ENCODE data around the gene PRKCZ. TPM values are rescaled to one million over a fixed set of nuclear protein-coding genes. Genes with fewer than 3 reads are reported as not detected.

Gene PRKCZ
- total and polyA plus RNA-seq, 9 of the 15 experiments (the other 6 are each of a cell fraction or from before 2014, with no cell fraction given), result 0.07 to 3.1 (median 1.3) TPM

DNA sequence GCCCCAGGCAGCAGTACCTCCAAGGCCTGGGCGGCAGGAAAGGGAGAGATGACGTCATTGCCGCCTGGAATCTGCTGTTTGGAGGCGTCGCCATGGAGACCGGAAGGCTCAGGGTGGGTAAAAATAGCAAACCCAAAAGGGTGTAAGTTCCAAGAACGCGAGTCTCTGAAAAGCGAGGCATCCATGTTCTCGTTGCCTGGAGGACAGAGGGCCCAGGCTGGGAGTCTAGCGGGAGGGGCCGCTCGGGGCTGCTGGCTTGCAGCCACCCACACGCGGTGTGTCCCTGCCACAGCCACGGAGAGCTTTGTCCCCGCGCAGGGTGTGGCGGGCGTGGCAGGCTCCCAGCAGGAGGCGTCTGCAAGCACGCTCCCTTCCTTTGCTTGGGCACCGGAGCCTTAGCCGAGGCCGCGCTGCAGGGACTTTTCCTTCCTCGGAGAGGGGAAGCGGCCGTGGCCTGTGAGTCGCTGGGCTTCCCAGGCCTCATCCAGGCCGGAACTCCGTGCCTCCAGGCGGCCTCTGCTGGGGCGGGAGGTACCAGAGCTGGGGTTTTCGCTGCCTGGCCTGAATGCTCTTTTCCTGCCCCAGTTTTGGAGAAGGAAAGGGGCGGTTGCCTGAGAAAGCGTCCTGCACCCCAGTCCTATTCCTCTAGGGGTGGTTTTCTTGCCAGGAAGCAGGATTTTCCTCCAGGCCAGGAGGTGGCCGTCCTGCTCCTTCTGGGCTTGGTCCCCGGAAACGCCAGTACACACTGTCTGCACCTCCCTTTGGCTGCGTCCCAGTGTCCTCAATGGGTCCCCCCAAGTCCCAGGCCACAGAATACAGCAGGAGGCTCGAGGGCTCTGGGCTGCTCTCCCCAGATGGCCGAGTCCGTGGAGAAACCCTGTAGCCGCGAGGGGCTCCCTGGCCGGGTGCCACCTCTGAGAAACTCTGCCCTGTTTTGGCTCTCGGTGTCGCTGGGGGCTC is 162.6 kb downstream of the PRKCZ start (continued):
- TF ChIP-seq, protein P1, sequence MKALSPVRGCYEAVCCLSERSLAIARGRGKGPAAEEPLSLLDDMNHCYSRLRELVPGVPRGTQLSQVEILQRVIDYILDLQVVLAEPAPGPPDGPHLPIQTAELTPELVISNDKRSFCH (CRISPR knock-in tag; IDR thresholded peaks at IDR 0.05), result no peak
- TF ChIP-seq, protein P1 (tag; IDR thresholded peaks at IDR 0.05), result peak; percentile 93
- TF ChIP-seq SRSF1 (IDR thresholded peaks at IDR 0.05; ENCODE audit: low read depth, low read length) (no peak), CEBPB (tag; IDR thresholded peaks at IDR 0.05) (no peak), GTF2E2 (tag; IDR thresholded peaks at IDR 0.05) (peak; percentile 39; the same call in 1 of the 2 replicates), ZNF23 (CRISPR knock-in tag; IDR thresholded peaks at IDR 0.05) (no peak), ZNF764 (CRISPR knock-in tag; IDR thresholded peaks at IDR 0.05; ENCODE audit: low read depth) (0 out of 2 replicates have a peak, but pooled peaks have one; percentile 28), HNRNPK (IDR thresholded peaks at IDR 0.05; ENCODE audit: low read depth, low read length, poor library complexity, severe bottlenecking) (no peak), ZNF274 (IDR thresholded peaks at IDR 0.05; ENCODE audit: borderline replicate concordance, low read depth, low read length) (no peak), PHB2 (IDR thresholded peaks at IDR 0.05; ENCODE audit: low read depth) (no peak), NFE2L1 (tag; IDR thresholded peaks at IDR 0.05; ENCODE audit: borderline replicate concordance, low read depth) (no peak), PHF20 (IDR thresholded peaks at IDR 0.05; ENCODE audit: partially characterized antibody) (peak; percentile 52), FOXK1 (CRISPR knock-in tag; IDR thresholded peaks at IDR 0.05; ENCODE audit: borderline replicate concordance) (no peak), CBFA2T2 (conservative IDR thresholded peaks at IDR 0.05) (no peak), ZNF75A (CRISPR knock-in tag; IDR thresholded peaks at IDR 0.05) (no peak), BRCA1 (IDR thresholded peaks at IDR 0.05) (no peak), BRCA1 (CRISPR knock-in tag; IDR thresholded peaks at IDR 0.05) (no peak), ATF1 (CRISPR knock-in tag; IDR thresholded peaks at IDR 0.05) (no peak), ATF1 (tag; IDR thresholded peaks at IDR 0.05) (peak; percentile 78), HEY1 (CRISPR knock-in tag; IDR thresholded peaks at IDR 0.05; ENCODE audit: borderline replicate concordance) (no peak), MAFF (IDR thresholded peaks at IDR 0.05; ENCODE audit: low read length) (no peak)
- TF ChIP-seq, protein P2, sequence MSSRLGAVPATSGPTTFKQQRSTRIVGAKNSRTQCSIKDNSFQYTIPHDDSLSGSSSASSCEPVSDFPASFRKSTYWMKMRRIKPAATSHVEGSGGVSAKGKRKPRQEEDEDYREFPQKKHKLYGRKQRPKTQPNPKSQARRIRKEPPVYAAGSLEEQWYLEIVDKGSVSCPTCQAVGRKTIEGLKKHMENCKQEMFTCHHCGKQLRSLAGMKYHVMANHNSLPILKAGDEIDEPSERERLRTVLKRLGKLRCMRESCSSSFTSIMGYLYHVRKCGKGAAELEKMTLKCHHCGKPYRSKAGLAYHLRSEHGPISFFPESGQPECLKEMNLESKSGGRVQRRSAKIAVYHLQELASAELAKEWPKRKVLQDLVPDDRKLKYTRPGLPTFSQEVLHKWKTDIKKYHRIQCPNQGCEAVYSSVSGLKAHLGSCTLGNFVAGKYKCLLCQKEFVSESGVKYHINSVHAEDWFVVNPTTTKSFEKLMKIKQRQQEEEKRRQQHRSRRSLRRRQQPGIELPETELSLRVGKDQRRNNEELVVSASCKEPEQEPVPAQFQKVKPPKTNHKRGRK (tag; IDR thresholded peaks at IDR 0.05), result no peak
- TF ChIP-seq, protein P3, sequence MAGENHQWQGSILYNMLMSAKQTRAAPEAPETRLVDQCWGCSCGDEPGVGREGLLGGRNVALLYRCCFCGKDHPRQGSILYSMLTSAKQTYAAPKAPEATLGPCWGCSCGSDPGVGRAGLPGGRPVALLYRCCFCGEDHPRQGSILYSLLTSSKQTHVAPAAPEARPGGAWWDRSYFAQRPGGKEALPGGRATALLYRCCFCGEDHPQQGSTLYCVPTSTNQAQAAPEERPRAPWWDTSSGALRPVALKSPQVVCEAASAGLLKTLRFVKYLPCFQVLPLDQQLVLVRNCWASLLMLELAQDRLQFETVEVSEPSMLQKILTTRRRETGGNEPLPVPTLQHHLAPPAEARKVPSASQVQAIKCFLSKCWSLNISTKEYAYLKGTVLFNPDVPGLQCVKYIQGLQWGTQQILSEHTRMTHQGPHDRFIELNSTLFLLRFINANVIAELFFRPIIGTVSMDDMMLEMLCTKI (IDR thresholded peaks at IDR 0.05; ENCODE audit: partially characterized antibody), result no peak
- TF ChIP-seq, protein P4, sequence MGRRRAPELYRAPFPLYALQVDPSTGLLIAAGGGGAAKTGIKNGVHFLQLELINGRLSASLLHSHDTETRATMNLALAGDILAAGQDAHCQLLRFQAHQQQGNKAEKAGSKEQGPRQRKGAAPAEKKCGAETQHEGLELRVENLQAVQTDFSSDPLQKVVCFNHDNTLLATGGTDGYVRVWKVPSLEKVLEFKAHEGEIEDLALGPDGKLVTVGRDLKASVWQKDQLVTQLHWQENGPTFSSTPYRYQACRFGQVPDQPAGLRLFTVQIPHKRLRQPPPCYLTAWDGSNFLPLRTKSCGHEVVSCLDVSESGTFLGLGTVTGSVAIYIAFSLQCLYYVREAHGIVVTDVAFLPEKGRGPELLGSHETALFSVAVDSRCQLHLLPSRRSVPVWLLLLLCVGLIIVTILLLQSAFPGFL (CRISPR knock-in tag; IDR thresholded peaks at IDR 0.05), result no peak
- TF ChIP-seq, protein P5, sequence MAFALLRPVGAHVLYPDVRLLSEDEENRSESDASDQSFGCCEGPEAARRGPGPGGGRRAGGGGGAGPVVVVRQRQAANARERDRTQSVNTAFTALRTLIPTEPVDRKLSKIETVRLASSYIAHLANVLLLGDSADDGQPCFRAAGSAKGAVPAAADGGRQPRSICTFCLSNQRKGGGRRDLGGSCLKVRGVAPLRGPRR (CRISPR knock-in tag; IDR thresholded peaks at IDR 0.05), result no peak
